Measurements from ENCODE around the gene IL6R.

IL6R gene

DNA sequence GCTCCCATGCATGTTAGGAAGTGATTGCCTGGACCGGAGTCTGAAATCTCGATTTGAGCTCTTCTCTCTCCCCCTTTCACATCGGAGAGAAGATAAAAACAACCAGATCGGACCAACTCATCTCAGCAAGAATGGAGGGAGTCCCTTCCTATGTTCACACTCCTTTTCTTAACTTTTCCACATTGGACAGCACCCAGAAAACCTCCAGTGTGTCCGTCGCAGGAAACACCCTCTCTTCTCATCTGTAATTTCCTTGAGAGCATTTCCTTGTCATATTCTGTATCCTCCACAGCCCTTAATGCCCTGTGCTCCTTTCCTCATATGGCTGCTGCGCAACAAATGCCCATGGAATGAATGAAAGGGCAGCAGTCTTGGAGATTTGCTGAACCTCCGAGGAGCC, 95.4 kb downstream of the IL6R start:
- Histone ChIP-seq H3K36me3 (ENCODE audit: low read depth) (no peaks in the 10 kb centered on the region), H3K4me1 (ENCODE audit: insufficient read depth, poor library complexity, severe bottlenecking) (no peaks in the 10 kb centered on the region), H3K4me3 (ENCODE audit: severe bottlenecking) (no peak overlapping the region), H3K9me3 (ENCODE audit: severe bottlenecking) (no peaks in the 10 kb centered on the region), H3K27ac (ENCODE audit: poor library complexity, severe bottlenecking) (no peak overlapping the region), H3K27me3 (ENCODE audit: insufficient read depth, poor library complexity, severe bottlenecking) (peaks cover 72% of the 10 kb centered on the region)
- ATAC-seq (ENCODE audit: low read depth) (no peak), DNase-seq (ENCODE audit: low spot score) (no peak)
- TF ChIP-seq, protein P1, sequence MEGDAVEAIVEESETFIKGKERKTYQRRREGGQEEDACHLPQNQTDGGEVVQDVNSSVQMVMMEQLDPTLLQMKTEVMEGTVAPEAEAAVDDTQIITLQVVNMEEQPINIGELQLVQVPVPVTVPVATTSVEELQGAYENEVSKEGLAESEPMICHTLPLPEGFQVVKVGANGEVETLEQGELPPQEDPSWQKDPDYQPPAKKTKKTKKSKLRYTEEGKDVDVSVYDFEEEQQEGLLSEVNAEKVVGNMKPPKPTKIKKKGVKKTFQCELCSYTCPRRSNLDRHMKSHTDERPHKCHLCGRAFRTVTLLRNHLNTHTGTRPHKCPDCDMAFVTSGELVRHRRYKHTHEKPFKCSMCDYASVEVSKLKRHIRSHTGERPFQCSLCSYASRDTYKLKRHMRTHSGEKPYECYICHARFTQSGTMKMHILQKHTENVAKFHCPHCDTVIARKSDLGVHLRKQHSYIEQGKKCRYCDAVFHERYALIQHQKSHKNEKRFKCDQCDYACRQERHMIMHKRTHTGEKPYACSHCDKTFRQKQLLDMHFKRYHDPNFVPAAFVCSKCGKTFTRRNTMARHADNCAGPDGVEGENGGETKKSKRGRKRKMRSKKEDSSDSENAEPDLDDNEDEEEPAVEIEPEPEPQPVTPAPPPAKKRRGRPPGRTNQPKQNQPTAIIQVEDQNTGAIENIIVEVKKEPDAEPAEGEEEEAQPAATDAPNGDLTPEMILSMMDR (IDR thresholded peaks at IDR 0.05; ENCODE audit: poor library complexity, severe bottlenecking), result no peak

DNA sequence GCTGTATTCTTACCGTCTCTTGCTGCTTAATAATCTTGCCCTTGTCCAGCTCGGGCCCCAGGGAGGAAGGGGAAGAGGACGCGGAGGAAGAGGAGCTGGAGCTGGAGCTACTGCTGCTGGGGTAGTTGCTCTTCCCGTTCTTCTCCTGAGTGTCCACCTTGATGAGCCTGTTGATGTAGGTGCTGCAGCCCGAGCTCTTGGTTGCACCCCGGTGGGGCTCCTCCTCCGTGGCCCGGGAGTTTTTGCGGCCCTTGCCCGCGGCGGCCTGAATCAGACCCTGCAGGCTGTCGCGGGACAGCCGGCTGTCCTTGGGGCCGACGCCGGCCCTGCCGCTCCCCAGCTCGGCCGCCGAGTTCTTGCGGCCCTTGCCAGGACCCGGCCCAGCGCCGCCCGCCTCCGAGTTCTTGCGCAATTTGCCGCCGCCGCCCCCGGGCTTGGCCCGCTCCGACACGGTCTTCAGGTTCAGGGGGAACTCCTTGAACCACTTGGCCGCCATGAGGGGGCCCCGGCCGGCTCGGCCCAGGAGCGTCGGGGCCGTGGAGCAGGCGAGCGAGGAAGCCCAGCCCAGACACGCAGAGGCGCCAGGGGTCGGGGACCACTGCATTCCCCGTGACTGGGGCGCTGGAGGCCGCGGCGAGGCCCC, 96.4 kb downstream of the IL6R start:
- H3K4me1 ChIP-seq (ENCODE audit: insufficient read depth, poor library complexity, severe bottlenecking), result no peaks in the 10 kb centered on the region
- H3K4me3 ChIP-seq (ENCODE audit: severe bottlenecking), result peak overlapping the region; percentile 10
- DNase-seq (ENCODE audit: low spot score) (no peak), ATAC-seq (ENCODE audit: low read depth) (peak; percentile 44; the same call in 2 of the 3 replicates)
- H3K27me3 ChIP-seq (ENCODE audit: insufficient read depth, poor library complexity, severe bottlenecking), result peaks cover 76% of the 10 kb centered on the region
- no peaks in the 10 kb centered on the region for H3K36me3 ChIP-seq (ENCODE audit: low read depth)
- TF ChIP-seq, protein P1 (IDR thresholded peaks at IDR 0.05; ENCODE audit: poor library complexity, severe bottlenecking), result no peak
- no peaks in the 10 kb centered on the region for H3K9me3 ChIP-seq (ENCODE audit: severe bottlenecking)
- H3K27ac ChIP-seq (ENCODE audit: poor library complexity, severe bottlenecking), result no peak overlapping the region

DNA sequence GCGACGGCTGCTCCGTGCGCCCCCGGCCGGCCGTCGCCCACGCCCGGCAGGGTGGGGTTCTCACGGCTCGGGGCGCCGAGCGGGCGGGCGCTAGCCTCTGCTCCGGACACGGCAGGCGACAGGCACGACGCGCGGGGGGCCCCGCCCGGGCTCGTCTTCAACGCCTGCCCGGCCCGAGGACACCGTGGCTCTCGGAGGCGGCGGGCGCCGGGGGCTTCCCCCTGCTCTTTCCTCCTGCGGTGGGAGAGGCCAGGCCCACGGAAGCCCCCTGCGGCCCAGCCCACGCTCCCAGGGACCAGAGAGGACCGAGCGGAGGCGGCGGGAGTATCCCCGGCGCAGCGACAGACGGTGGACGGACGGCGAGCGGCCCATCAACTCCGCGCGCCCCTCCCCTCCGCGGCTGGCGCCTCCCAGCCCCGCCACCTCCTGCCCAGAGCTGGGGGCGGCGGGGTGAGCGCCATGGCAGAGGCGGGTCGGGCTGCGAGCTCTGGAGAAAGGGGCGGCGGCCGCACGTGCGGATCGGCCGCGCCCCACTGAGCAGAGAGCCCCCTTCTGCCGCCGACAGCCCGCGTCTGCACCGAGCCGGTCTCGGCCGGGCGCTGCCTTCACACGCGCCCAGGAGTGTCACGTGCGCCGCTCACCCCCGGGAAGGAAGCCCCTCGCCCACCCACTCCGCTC, 97.1 kb downstream of the IL6R start, which contains the start of the genes SHE and TDRD10:
TSS of gene SHE (minus strand) at position 347 of the 678 bp plus-strand sequence. CDS start 386 bp downstream, outside the sequence.
TSS of gene TDRD10 (plus strand) at position 154 of the 678 bp plus-strand sequence. CDS start 4,685 bp downstream, outside the sequence.
- TF ChIP-seq, protein P1 (IDR thresholded peaks at IDR 0.05; ENCODE audit: poor library complexity, severe bottlenecking), result no peak
- no peaks in the 10 kb centered on the region for H3K4me1 ChIP-seq (ENCODE audit: insufficient read depth, poor library complexity, severe bottlenecking)
- DNase-seq (ENCODE audit: low spot score) (no peak), ATAC-seq (ENCODE audit: low read depth) (no peak)
- no peak within 1 kb of the TSS for H3K27ac ChIP-seq (ENCODE audit: poor library complexity, severe bottlenecking)
- H3K9me3 ChIP-seq (ENCODE audit: severe bottlenecking), result no peaks in the 10 kb centered on the region
- peak within 1 kb of the TSS; percentile 10 for H3K4me3 ChIP-seq (ENCODE audit: severe bottlenecking)
- peaks cover 76% of the 10 kb centered on the region for H3K27me3 ChIP-seq (ENCODE audit: insufficient read depth, poor library complexity, severe bottlenecking)
- no peaks in the 10 kb centered on the region for H3K36me3 ChIP-seq (ENCODE audit: low read depth)

DNA sequence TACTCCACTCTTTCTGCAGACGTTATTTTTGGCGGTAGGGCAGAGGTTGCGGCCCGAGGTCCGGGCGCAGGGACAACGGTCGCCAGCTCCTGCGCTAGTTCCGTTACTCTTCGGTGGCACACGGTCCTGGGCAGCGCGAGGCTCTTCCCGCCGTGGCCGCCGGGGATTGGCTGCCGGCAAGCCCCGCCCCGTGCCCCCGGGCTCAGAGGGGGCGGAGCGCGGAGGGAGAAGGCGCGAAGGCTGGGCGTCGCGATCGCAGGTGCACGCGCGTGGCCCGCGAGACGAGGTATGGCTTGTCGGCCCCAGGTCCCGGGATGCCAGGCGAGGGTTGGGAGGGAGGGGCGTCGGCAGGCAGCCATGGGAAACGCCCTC, 97.6 kb downstream of the IL6R start:
- Histone ChIP-seq H3K27ac (ENCODE audit: poor library complexity, severe bottlenecking) (no peak overlapping the region), H3K27me3 (ENCODE audit: insufficient read depth, poor library complexity, severe bottlenecking) (peaks cover 80% of the 10 kb centered on the region), H3K9me3 (ENCODE audit: severe bottlenecking) (no peaks in the 10 kb centered on the region), H3K4me3 (ENCODE audit: severe bottlenecking) (no peak overlapping the region), H3K36me3 (ENCODE audit: low read depth) (no peaks in the 10 kb centered on the region), H3K4me1 (ENCODE audit: insufficient read depth, poor library complexity, severe bottlenecking) (no peaks in the 10 kb centered on the region)
- DNase-seq (ENCODE audit: low spot score) (no peak), ATAC-seq (ENCODE audit: low read depth) (no peak)
- TF ChIP-seq, protein P1 (IDR thresholded peaks at IDR 0.05; ENCODE audit: poor library complexity, severe bottlenecking), result no peak

DNA sequence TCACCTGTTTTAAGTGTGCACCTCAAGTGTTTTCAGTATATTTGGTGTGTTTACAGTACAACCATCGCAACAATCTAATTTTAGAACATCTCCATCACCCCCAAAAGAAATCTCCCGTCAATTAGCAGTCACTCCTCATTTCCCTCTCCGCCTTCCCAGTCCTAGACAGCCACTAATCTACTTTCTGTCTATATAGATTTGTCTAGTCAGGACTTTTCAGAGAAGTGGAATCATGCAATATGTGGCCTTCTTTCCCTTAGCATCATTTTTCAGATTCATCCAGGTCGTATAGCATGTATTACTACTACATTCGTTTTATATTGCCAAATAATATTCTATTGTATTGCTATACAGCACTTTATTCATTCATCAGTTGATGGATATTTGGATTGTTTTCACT, 98.8 kb downstream of the IL6R start:
- Histone ChIP-seq H3K27me3 (ENCODE audit: insufficient read depth, poor library complexity, severe bottlenecking) (peaks cover 81% of the 10 kb centered on the region), H3K4me3 (ENCODE audit: severe bottlenecking) (no peak overlapping the region), H3K36me3 (ENCODE audit: low read depth) (no peaks in the 10 kb centered on the region), H3K4me1 (ENCODE audit: insufficient read depth, poor library complexity, severe bottlenecking) (no peaks in the 10 kb centered on the region), H3K9me3 (ENCODE audit: severe bottlenecking) (no peaks in the 10 kb centered on the region), H3K27ac (ENCODE audit: poor library complexity, severe bottlenecking) (no peak overlapping the region)
- DNase-seq (ENCODE audit: low spot score) (no peak), ATAC-seq (ENCODE audit: low read depth) (no peak)
- TF ChIP-seq, protein P1 (IDR thresholded peaks at IDR 0.05; ENCODE audit: poor library complexity, severe bottlenecking), result no peak

Data from RWPE2 (cell line).